GM18507 (cell line): ENCODE measurements around the gene SLC22A31.

Experiments used
- DNase-seq: peaks from one replicate; pipeline ENCODE4 v3.0.0; 2011; ENCODE audit warnings: low read depth; ENCODE audit not compliant: insufficient read length; ENCODE audit errors: extremely low spot score
- FAIRE-seq: peaks from 2 replicates; lab custom pipeline; 2011; peaks lifted over from hg19 to GRCh38; lab: Jason Lieb, UNC

Gene SLC22A31

GRCh38 chr16:89156740-89157645 is 43.3 kb downstream of the SLC22A31 start:
- no peak for DNase-seq
- no peak for FAIRE-seq

GRCh38 chr16:89155851-89156739 is 44.2 kb downstream of the SLC22A31 start:
- FAIRE-seq (no peak), DNase-seq (no peak)

GRCh38 chr16:89155184-89155679 is 45.1 kb downstream of the SLC22A31 start:
- DNase-seq (no peak), FAIRE-seq (no peak)

- no peak for FAIRE-seq
- DNase-seq: no peak
Measured at GRCh38 chr16:89154390-89155183, 45.8 kb downstream of the SLC22A31 start.

GRCh38 chr16:89153848-89154271 is 46.5 kb downstream of the SLC22A31 start:
- DNase-seq (no peak), FAIRE-seq (no peak)

GRCh38 chr16:89152831-89153700 is 47.3 kb downstream of the SLC22A31 start:
- no peak for FAIRE-seq

GRCh38 chr16:89150981-89151380 is 49.4 kb downstream of the SLC22A31 start:
- no peak for FAIRE-seq
- no peak for DNase-seq

More at GRCh38 chr16:89152831-89153700, 47.3 kb downstream of the SLC22A31 start:
- DNase-seq: no peak

- no peak for FAIRE-seq
- DNase-seq: no peak
Measured at GRCh38 chr16:89150090-89150835, 50.1 kb downstream of the SLC22A31 start.

- FAIRE-seq (no peak), DNase-seq (no peak)
Measured at GRCh38 chr16:89149386-89149785, 51.0 kb downstream of the SLC22A31 start.

- FAIRE-seq (no peak), DNase-seq (no peak)
Measured at GRCh38 chr16:89147085-89147817, 53.1 kb downstream of the SLC22A31 start.

- no peak for DNase-seq
- no peak for FAIRE-seq
Measured at GRCh38 chr16:89146211-89147005, 53.9 kb downstream of the SLC22A31 start.
